Gastroesophageal sphincter (tissue), 4 donors: ENCODE results near the gene LARGE1. TPM values are rescaled to one million over a fixed set of nuclear protein-coding genes. Genes with fewer than 3 reads are reported as not detected.

ENCODE experiments used
- ATAC-seq: fragments of 150-250 bp; one replicate; pipeline ENCODE4 v1.9.1; 2016; ENCODE audit warnings: mild to moderate bottlenecking, moderate library complexity
- H3K27ac ChIP-seq, 4 donors: fragments of 200-600 bp; sonication (generic) in 3 of 4; 1 replicate in 3 of 4; 2 replicates in 1 of 4; pipeline ENCODE4 v1.5.1; 2016 to 2019
- H3K27me3 ChIP-seq: fragments of 200-600 bp; sonication (generic); one replicate; pipeline ENCODE4 v1.5.1; 2019
- H3K36me3 ChIP-seq, 2 donors: fragments of 200-600 bp; sonication (generic); one replicate each; pipeline ENCODE4 v1.5.1; 2019; ENCODE audit warnings: control low read depth in 1 of 2
- H3K4me1 ChIP-seq, 3 donors: fragments of 200-600 bp; sonication (generic); 1 replicate in 2 of 3; 2 replicates in 1 of 3; pipeline ENCODE4 v1.5.1; 2016 to 2019; ENCODE audit warnings: control low read depth in 2 of 3
- H3K4me3 ChIP-seq, 2 donors: fragments of 200-600 bp; sonication (generic); one replicate each; pipeline ENCODE4 v1.5.1; 2019; ENCODE audit warnings: mild to moderate bottlenecking in 1 of 2, moderate library complexity in 1 of 2
- H3K9me3 ChIP-seq, 3 donors: fragments of 200-600 bp; sonication (generic); one replicate each; pipeline ENCODE4 v1.5.1; 2017 to 2019; ENCODE audit warnings: control low read depth in 2 of 3
- CTCF ChIP-seq, 4 experiments: fragments of 200-600 bp in 2 of 4; fragments of 450-650 bp in 2 of 4; sonication (generic) in 1 of 4; IDR thresholded peaks; one replicate each; pipeline ENCODE4 v1.5.1; 2017 to 2019; ENCODE audit warnings: antibody characterized with exemption in 4 of 4, mild to moderate bottlenecking in 2 of 4, moderate library complexity in 2 of 4
- EP300 ChIP-seq: sonication (generic); formaldehyde crosslinking; IDR thresholded peaks from one replicate; pipeline ENCODE4 v1.6.1; 2017; ENCODE audit warnings: antibody characterized with exemption, mild to moderate bottlenecking
- POLR2A ChIP-seq, 2 donors: fragments of 450-650 bp; IDR thresholded peaks; one replicate each; pipeline ENCODE4 v1.6.1; 2017; ENCODE audit warnings: antibody characterized with exemption in 2 of 2, mild to moderate bottlenecking in 2 of 2, moderate library complexity in 1 of 2
- POLR2AphosphoS5 ChIP-seq: sonication (generic); formaldehyde crosslinking; IDR thresholded peaks from one replicate; pipeline ENCODE4 v1.6.1; 2017; ENCODE audit warnings: antibody characterized with exemption
- WGBS, 2 donors: methylation state at CpG; one replicate each; pipeline ENCODE4 v1.1.5; 2018; ENCODE audit warnings: low coverage in 1 of 2; 5-methylcytosine and 5-hydroxymethylcytosine counted together
- total RNA-seq, 4 donors: library from RNA; depleted of rRNA; stranded (reverse); fragments of >200 nt; gene quantifications; one replicate each; pipeline ENCODE4 v1.1.0, GENCODE V29; 2016

Gene LARGE1
- total RNA-seq, 4 donors from 2014 or later: 23.0 to 67.8 (median 48.0) TPM

GRCh38 chr22:33789690-33790253 lies 130.5 kb downstream of the LARGE1 start:
- TF ChIP-seq POLR2AphosphoS5 (no peak), EP300 (no peak), POLR2A (IDR thresholded peaks at IDR 0.05) (no peak), CTCF (IDR thresholded peaks at IDR 0.05) (no peak)
- no peak overlapping the region for H3K27ac ChIP-seq
- no peak for ATAC-seq

GRCh38 chr22:33788927-33789326 lies 131.3 kb downstream of the LARGE1 start:
- no peaks in the 10 kb centered on the region for H3K36me3 ChIP-seq
- peaks cover 0 to 13% (median 0%) of the 10 kb centered on the region in 3 donors for H3K9me3 ChIP-seq
- H3K4me1 ChIP-seq: peaks cover 0 to 39% (median under 1%) of the 10 kb centered on the region in 3 donors
- no peak for ATAC-seq
- TF ChIP-seq POLR2A (IDR thresholded peaks at IDR 0.05): no peak
- WGBS, 2 donors: 83 to 86% methylated on average over 1 to 3 of the region's 3 CpGs
- no peak overlapping the region for H3K27ac ChIP-seq
- H3K27me3 ChIP-seq: no peaks in the 10 kb centered on the region
- H3K4me3 ChIP-seq: no peak overlapping the region

More at GRCh38 chr22:33789690-33790253, 130.5 kb downstream of the LARGE1 start:
- Histone ChIP-seq H3K4me1 (peaks cover 0 to 46% (median 3%) of the 10 kb centered on the region in 3 donors), H3K4me3 (no peak overlapping the region), H3K9me3 (peaks cover 0 to 13% (median 0%) of the 10 kb centered on the region in 3 donors), H3K27me3 (no peaks in the 10 kb centered on the region), H3K36me3 (no peaks in the 10 kb centered on the region)
- 76 to 87% methylated on average over 2 to 3 of the region's 4 CpGs for WGBS, 2 donors

DNA sequence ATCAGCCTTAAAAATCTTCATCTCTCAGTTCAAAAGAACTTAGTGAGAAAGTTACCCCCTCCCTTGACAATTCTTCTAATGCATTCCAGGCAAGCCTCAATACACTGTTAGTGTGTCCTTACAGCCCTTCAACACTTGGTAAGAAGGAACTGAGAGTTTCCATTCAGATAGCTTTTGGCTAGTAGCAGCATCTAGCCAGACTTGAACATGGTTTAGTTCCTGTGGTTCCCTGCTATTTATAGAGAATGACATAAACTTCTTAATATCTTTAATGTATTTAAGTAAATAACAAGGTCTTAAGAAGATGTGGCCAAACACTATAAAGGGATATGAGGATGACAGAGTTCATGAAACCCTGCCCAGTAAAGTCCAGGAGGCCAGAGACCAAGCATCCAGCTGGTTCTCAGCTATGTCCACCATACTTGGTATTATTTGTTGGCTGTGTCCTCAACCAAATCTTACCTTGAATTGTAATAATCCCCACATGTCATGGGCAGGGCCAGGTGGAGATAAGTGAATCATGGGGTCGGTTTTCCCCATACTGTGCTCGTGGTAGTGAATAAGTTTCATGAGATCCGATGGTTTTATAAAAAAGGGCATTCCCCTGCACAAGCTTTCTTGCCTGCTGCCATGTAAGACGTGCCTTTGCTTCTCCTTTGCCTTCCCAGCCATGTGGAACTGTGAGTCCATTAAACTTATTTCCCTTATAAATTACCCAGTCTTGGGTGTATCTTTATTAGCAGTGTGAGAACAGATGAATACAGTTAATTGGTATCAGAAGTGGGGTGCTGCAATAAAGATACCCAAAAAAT lies 132.4 kb downstream of the LARGE1 start:
- TF ChIP-seq CTCF (IDR thresholded peaks at IDR 0.05): no peak
- no peak for TF ChIP-seq POLR2AphosphoS5
- TF ChIP-seq POLR2A (IDR thresholded peaks at IDR 0.05): no peak
- no peak for TF ChIP-seq EP300
- no peak overlapping the region for H3K27ac ChIP-seq
- ATAC-seq: no peak
- no peak overlapping the region for H3K4me3 ChIP-seq
- peaks cover 0 to 29% (median 0%) of the 10 kb centered on the region in 3 donors for H3K4me1 ChIP-seq
- no peaks in the 10 kb centered on the region for H3K36me3 ChIP-seq
- H3K27me3 ChIP-seq: no peaks in the 10 kb centered on the region
- H3K9me3 ChIP-seq: peaks cover 0 to 13% (median 0%) of the 10 kb centered on the region in 3 donors
- WGBS, 2 donors: 72 to 100% methylated on average over 4 of the region's 4 CpGs

DNA sequence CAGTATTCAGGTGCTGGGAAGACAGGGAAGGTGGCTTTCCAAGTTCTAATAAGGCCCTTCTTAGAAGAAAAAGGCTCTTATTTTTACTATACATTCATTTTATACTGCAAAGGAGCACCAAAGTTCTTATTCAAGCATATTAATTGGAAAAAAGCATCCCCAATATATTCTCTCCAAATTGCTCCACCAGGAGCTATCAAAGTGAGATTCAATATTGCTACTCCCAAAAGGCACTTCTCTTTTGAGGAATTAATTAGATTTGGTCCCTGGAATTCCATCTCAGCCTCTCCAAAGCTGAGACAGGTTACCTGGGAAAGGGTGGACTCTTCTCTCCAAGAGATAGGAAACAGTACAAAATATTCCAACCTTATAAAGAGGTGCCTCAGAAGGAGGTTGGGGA lies 134.1 kb downstream of the LARGE1 start:
- no peak overlapping the region for H3K4me3 ChIP-seq
- no peak overlapping the region for H3K27ac ChIP-seq
- peaks cover 0 to 22% (median 0%) of the 10 kb centered on the region in 3 donors for H3K4me1 ChIP-seq
- no peaks in the 10 kb centered on the region for H3K36me3 ChIP-seq
- peaks cover 0 to 13% (median 0%) of the 10 kb centered on the region in 3 donors for H3K9me3 ChIP-seq
- no peak for TF ChIP-seq CTCF (IDR thresholded peaks at IDR 0.05)
- TF ChIP-seq POLR2A (IDR thresholded peaks at IDR 0.05): no peak
- TF ChIP-seq EP300: no peak
- TF ChIP-seq POLR2AphosphoS5: no peak
- ATAC-seq: no peak
- H3K27me3 ChIP-seq: no peaks in the 10 kb centered on the region

- no peaks in the 10 kb centered on the region for H3K36me3 ChIP-seq
- H3K27ac ChIP-seq: no peak overlapping the region
- peak; percentile 47 for TF ChIP-seq POLR2AphosphoS5
- TF ChIP-seq POLR2A (IDR thresholded peaks at IDR 0.05): no peak
- no peak overlapping the region for H3K4me3 ChIP-seq
- ATAC-seq: peak; percentile 46
- peaks cover 0 to 13% (median 0%) of the 10 kb centered on the region in 3 donors for H3K9me3 ChIP-seq
- no peaks in the 10 kb centered on the region for H3K27me3 ChIP-seq
- WGBS, 2 donors: 33 to 64% methylated on average over 5 of the region's 5 CpGs
- H3K4me1 ChIP-seq: peaks cover 0 to 27% (median 0%) of the 10 kb centered on the region in 3 donors
These were observed 134.8 kb downstream of the LARGE1 start for GRCh38 chr22:33785283-33785968.
